Upper lobe of left lung (tissue), 6 donors: ENCODE data around the gene GPC5. TPM values are rescaled to one million over a fixed set of nuclear protein-coding genes. Genes with fewer than 3 reads are reported as not detected.

Experiments
- ATAC-seq, 2 donors: fragments of 200-7000 bp; cut with Tn5 transposase; one replicate each; pipeline ENCODE4 v1.9.1; 2022; ENCODE audit warnings: mild to moderate bottlenecking in 2 of 2, moderate library complexity in 2 of 2; ENCODE audit not compliant: low FRiP score in 2 of 2
- DNase-seq, 2 donors: peaks; one replicate each; pipeline ENCODE4 v3.0.0-alpha.2; 2019 to 2020
- H3K27ac ChIP-seq, 4 donors: fragments of 200-600 bp; sonication (generic); one replicate each; pipeline ENCODE4 v1.5.1; 2016 to 2019
- H3K27me3 ChIP-seq, 4 donors: fragments of 200-600 bp; sonication (generic); one replicate each; pipeline ENCODE4 v1.5.1; 2017 to 2019
- H3K36me3 ChIP-seq, 4 donors: fragments of 200-600 bp; sonication (generic); one replicate each; pipeline ENCODE4 v1.5.1; 2016 to 2019
- H3K4me1 ChIP-seq, 4 donors: fragments of 200-600 bp; sonication (generic); one replicate each; pipeline ENCODE4 v1.5.1; 2018 to 2019
- H3K4me3 ChIP-seq, 4 donors: fragments of 200-600 bp; sonication (generic); one replicate each; pipeline ENCODE4 v1.5.1; 2017 to 2019; ENCODE audit warnings: mild to moderate bottlenecking in 2 of 4, moderate library complexity in 1 of 4
- H3K9me3 ChIP-seq, 4 donors: fragments of 200-600 bp; sonication (generic); one replicate each; pipeline ENCODE4 v1.5.1; 2018 to 2019
- CTCF ChIP-seq, 6 experiments: fragments of 450-650 bp in 4 of 6; fragments of 200-600 bp in 2 of 6; sonication (generic) in 2 of 6; IDR thresholded peaks; one replicate each; pipeline ENCODE4 v1.5.1; 2016 to 2019; ENCODE audit warnings: antibody characterized with exemption in 6 of 6
- EP300 ChIP-seq, 4 donors: sonication (generic); formaldehyde crosslinking; IDR thresholded peaks; one replicate each; pipeline ENCODE4 v1.5.1; 2017; ENCODE audit warnings: antibody characterized with exemption in 4 of 4, control low read depth in 2 of 4
- POLR2A ChIP-seq, 4 donors: fragments of 450-650 bp; IDR thresholded peaks; one replicate each; pipeline ENCODE4 v1.5.1; 2016 to 2017; ENCODE audit warnings: antibody characterized with exemption in 4 of 4, mild to moderate bottlenecking in 2 of 4
- POLR2AphosphoS5 ChIP-seq, 2 donors: sonication (generic); formaldehyde crosslinking; IDR thresholded peaks; one replicate each; pipeline ENCODE4 v1.5.1; 2017; ENCODE audit warnings: antibody characterized with exemption in 2 of 2
- WGBS, 2 donors: methylation state at CpG; one replicate each; pipeline ENCODE4 v1.1.5; 2017 to 2018; 5-methylcytosine and 5-hydroxymethylcytosine counted together
- total RNA-seq, 6 donors: library from RNA; depleted of rRNA in 4 of 6; stranded (reverse); fragments of >200 nt in 4 of 6; gene quantifications; one replicate each; pipeline versions ENCODE4 v1.1.0 to v1.2.1, GENCODE V29; 2016 to 2021
- donor health status: DM: no; HTN: no; CAD: no; lungs with moderate emphysema.
- donor health status: DM: no; HTN: yes; CAD: no; lungs with severe emphysema.

GPC5 gene
- total RNA-seq, 6 donors from 2014 or later = 7.6 to 51.4 (median 12.8) TPM

GRCh38 chr13:92657565-92657964, 1259.1 kb downstream of the GPC5 start:
- Histone ChIP-seq H3K36me3 (no peaks in the 10 kb centered on the region), H3K27ac (no peak overlapping the region), H3K27me3 (no peaks in the 10 kb centered on the region), H3K4me3 (no peak overlapping the region), H3K9me3 (no peaks in the 10 kb centered on the region), H3K4me1 (no peaks in the 10 kb centered on the region)
- no peak for DNase-seq
- no peak for ATAC-seq
- TF ChIP-seq POLR2A (IDR thresholded peaks at IDR 0.05) (no peak), POLR2AphosphoS5 (IDR thresholded peaks at IDR 0.05) (no peak), CTCF (IDR thresholded peaks at IDR 0.05) (no peak), EP300 (IDR thresholded peaks at IDR 0.05) (no peak)

GRCh38 chr13:92658293-92658692, 1259.9 kb downstream of the GPC5 start:
- WGBS, 2 donors = 76 to 82% methylated on average over 5 of the region's 5 CpGs
- TF ChIP-seq POLR2AphosphoS5 (IDR thresholded peaks at IDR 0.05) (no peak), POLR2A (IDR thresholded peaks at IDR 0.05) (no peak), CTCF (IDR thresholded peaks at IDR 0.05) (no peak), EP300 (IDR thresholded peaks at IDR 0.05) (no peak)
- no peak for DNase-seq
- Histone ChIP-seq H3K4me3 (no peak overlapping the region), H3K27me3 (no peaks in the 10 kb centered on the region), H3K4me1 (no peaks in the 10 kb centered on the region), H3K9me3 (no peaks in the 10 kb centered on the region), H3K36me3 (no peaks in the 10 kb centered on the region), H3K27ac (no peak overlapping the region)
- ATAC-seq = no peak

GRCh38 chr13:92661406-92661805, 1263.0 kb downstream of the GPC5 start:
- Histone ChIP-seq H3K4me1 (no peaks in the 10 kb centered on the region), H3K27me3 (no peaks in the 10 kb centered on the region), H3K36me3 (no peaks in the 10 kb centered on the region), H3K4me3 (no peak overlapping the region), H3K27ac (no peak overlapping the region), H3K9me3 (no peaks in the 10 kb centered on the region)
- DNase-seq = no peak
- ATAC-seq = no peak
- WGBS, 2 donors = 82 to 85% methylated on average over 1 of the region's 1 CpG
- no peak for TF ChIP-seq CTCF (IDR thresholded peaks at IDR 0.05)
- no peak for TF ChIP-seq POLR2A (IDR thresholded peaks at IDR 0.05)
- TF ChIP-seq EP300 (IDR thresholded peaks at IDR 0.05) = no peak
- no peak for TF ChIP-seq POLR2AphosphoS5 (IDR thresholded peaks at IDR 0.05)

- Histone ChIP-seq H3K27ac (no peak overlapping the region), H3K4me3 (no peak overlapping the region), H3K27me3 (no peaks in the 10 kb centered on the region), H3K4me1 (no peaks in the 10 kb centered on the region), H3K36me3 (no peaks in the 10 kb centered on the region), H3K9me3 (no peaks in the 10 kb centered on the region)
- no peak for TF ChIP-seq EP300 (IDR thresholded peaks at IDR 0.05)
- no peak for TF ChIP-seq POLR2AphosphoS5 (IDR thresholded peaks at IDR 0.05)
- TF ChIP-seq POLR2A (IDR thresholded peaks at IDR 0.05) = no peak
- no peak for TF ChIP-seq CTCF (IDR thresholded peaks at IDR 0.05)
- ATAC-seq = no peak
- DNase-seq = no peak
Measured at GRCh38 chr13:92668157-92668556, 1269.7 kb downstream of the GPC5 start.

GRCh38 chr13:92670096-92670495, 1271.7 kb downstream of the GPC5 start:
- DNase-seq (no peak), ATAC-seq (no peak)
- TF ChIP-seq POLR2AphosphoS5 (IDR thresholded peaks at IDR 0.05) (no peak), EP300 (IDR thresholded peaks at IDR 0.05) (no peak)
- Histone ChIP-seq H3K27me3 (no peaks in the 10 kb centered on the region), H3K9me3 (no peaks in the 10 kb centered on the region), H3K27ac (no peak overlapping the region), H3K4me1 (no peaks in the 10 kb centered on the region), H3K36me3 (no peaks in the 10 kb centered on the region), H3K4me3 (no peak overlapping the region)
- 86 to 89% methylated on average over 2 of the region's 2 CpGs for WGBS, 2 donors
